ENCODE measurements around the gene ITPKA. TPM values are rescaled to one million over a fixed set of nuclear protein-coding genes. Genes with fewer than 3 reads are reported as not detected.

ITPKA gene
- total and polyA plus RNA-seq, 12 donors = 0.55 to 6.8 (median 1.6) TPM

- no peaks in the 10 kb centered on the region for H3K9me3 ChIP-seq
- no peak overlapping the region for H3K4me3 ChIP-seq
- peaks cover 5 to 44% (median 36%) of the 10 kb centered on the region in 7 donors for H3K27me3 ChIP-seq
- peaks cover 7 to 24% (median 19%) of the 10 kb centered on the region in 9 donors for H3K4me1 ChIP-seq
- intact Hi-C loops (cut with DNase I) = loop anchor here in 2 of 10 donors (5.0 to 10.0 kb wide), 2 partner anchors 65 to 213 kb away; partner anchors contain the start of gene TYRO3 (in 1 of the 2)
- no peaks in the 10 kb centered on the region for H3K36me3 ChIP-seq
- DNase-seq (no peak), ATAC-seq (no peak)
- WGBS, 2 donors = 98 to 99% methylated on average over 2 of the region's 2 CpGs
- TF ChIP-seq CTCF (IDR thresholded peaks at IDR 0.05) = no peak
- no peak overlapping the region for H3K27ac ChIP-seq
Observed at GRCh38 chr15:41489641-41490040, 4.0 kb upstream of the ITPKA start.

GRCh38 chr15:41490355-41490754 lies 3.3 kb upstream of the ITPKA start:
- H3K36me3 ChIP-seq = no peaks in the 10 kb centered on the region
- no peak for TF ChIP-seq CTCF (IDR thresholded peaks at IDR 0.05)
- H3K4me1 ChIP-seq = peaks cover 7 to 31% (median 26%) of the 10 kb centered on the region in 9 donors
- ATAC-seq (no peak), DNase-seq (no peak)
- 50 to 55% methylated on average over 4 of the region's 4 CpGs for WGBS, 2 donors
- H3K27ac ChIP-seq = no peak overlapping the region
- no peaks in the 10 kb centered on the region for H3K9me3 ChIP-seq
- peaks cover 7 to 51% (median 43%) of the 10 kb centered on the region in 7 donors for H3K27me3 ChIP-seq
- no peak overlapping the region for H3K4me3 ChIP-seq
- intact Hi-C loops (cut with DNase I) = loop anchor here in 2 of 10 donors (5.0 to 10.0 kb wide), 2 partner anchors 64 to 212 kb away; partner anchors contain the start of gene TYRO3 (in 1 of the 2)

DNA sequence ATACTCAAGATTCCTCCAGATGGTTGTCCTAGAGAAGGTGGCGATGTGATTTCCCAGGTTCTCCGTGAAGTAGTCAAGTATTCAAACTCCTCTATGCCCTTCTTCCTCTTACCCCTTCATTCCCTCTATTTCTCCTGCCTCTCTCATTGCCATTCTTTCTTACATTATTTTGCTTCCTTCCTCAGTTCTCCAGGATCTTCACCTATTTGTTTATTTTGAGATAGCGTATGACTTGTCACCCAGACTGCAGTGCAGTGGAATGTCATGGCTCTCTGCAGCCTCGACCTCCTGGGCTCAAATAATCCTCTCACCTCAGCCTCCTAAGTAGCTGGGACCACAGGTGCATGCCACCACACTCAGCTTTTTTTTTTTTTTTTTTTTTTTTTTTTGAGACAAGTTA lies 1.8 kb upstream of the ITPKA start:
- Histone ChIP-seq H3K4me3 (no peak overlapping the region), H3K9me3 (no peaks in the 10 kb centered on the region), H3K36me3 (no peaks in the 10 kb centered on the region), H3K4me1 (peaks cover 7 to 41% (median 34%) of the 10 kb centered on the region in 9 donors), H3K27me3 (peaks cover 7 to 63% (median 45%) of the 10 kb centered on the region in 7 donors), H3K27ac (no peak overlapping the region)
- TF ChIP-seq CTCF (IDR thresholded peaks at IDR 0.05) = no peak
- intact Hi-C loops (cut with DNase I) = loop anchor here in 2 of 10 donors (5.0 to 10.0 kb wide), 2 partner anchors 63 to 210 kb away; partner anchors contain the start of gene TYRO3 (in 1 of the 2)
- 90 to 91% methylated on average over 4 of the region's 4 CpGs for WGBS, 2 donors
- ATAC-seq (no peak), DNase-seq (no peak)

DNA sequence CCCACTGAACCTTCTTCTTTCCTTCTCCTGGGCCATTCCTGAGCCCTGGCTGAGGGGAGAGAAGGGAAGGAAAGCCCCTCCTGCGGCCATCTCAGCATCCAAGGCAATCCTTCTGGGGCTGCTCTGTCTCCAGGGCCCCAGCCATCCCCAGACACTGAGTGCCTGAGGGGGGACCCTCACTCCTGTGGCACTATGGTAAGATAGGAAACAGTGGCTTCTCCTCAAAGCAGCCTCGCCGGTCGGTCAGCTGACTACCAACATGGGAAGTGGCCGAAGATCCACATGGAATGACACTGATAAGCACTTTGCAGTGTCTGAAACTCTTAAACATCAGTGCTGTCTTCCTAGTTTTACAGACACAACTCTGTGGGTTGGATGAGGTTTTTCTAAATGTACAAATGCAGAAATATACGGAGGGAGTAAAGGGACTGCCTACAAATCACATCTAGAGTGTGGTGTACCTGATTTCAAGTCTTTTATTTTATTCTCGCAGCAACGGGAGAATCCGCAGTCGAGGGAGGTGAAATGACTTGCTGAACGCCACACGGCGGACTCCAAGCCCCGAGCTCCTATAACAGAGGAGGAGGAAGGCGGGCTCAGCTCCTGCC lies 973 bp upstream of the ITPKA start:
- intact Hi-C loops (cut with DNase I) = loop anchor here in 2 of 10 donors (5.0 to 10.0 kb wide), 2 partner anchors 62 to 210 kb away; partner anchors contain the start of gene TYRO3 (in 1 of the 2)
- H3K9me3 ChIP-seq = no peaks in the 10 kb centered on the region
- DNase-seq (no peak), ATAC-seq (no peak)
- WGBS, 2 donors = 3 to 6% methylated on average over 15 of the region's 15 CpGs
- no peaks in the 10 kb centered on the region for H3K36me3 ChIP-seq
- H3K27me3 ChIP-seq = peaks cover 7 to 70% (median 53%) of the 10 kb centered on the region in 7 donors
- TF ChIP-seq CTCF (IDR thresholded peaks at IDR 0.05) = no peak
- H3K4me1 ChIP-seq = peaks cover 7 to 41% (median 34%) of the 10 kb centered on the region in 9 donors
- H3K27ac ChIP-seq = peak overlapping the region in 5 of 10 donors; percentile 21 to 70 (median 55)
- H3K4me3 ChIP-seq = peak overlapping the region; percentile 48 to 91 (median 70)
